ENCODE measurements around the gene PPFIBP2. TPM values are rescaled to one million over a fixed set of nuclear protein-coding genes. Genes with fewer than 3 reads are reported as not detected.

Gene PPFIBP2
- total RNA-seq, 1 donor from 2014 or later: 24.1 TPM

GRCh38 chr11:7499081-7499480 lies 14.7 kb upstream of the PPFIBP2 start:
- Histone ChIP-seq H3K4me3 (no peak overlapping the region), H3K27me3 (ENCODE audit: low read depth) (no peaks in the 10 kb centered on the region), H3K36me3 (no peaks in the 10 kb centered on the region), H3K4me1 (no peaks in the 10 kb centered on the region), H3K9me3 (no peaks in the 10 kb centered on the region), H3K27ac (no peak overlapping the region)
- DNase-seq (no peak), ATAC-seq (no peak)
- TF ChIP-seq CTCF (IDR thresholded peaks at IDR 0.05): no peak
- intact Hi-C loops (cut with DNase I): no loop called here

- Histone ChIP-seq H3K4me1 (no peaks in the 10 kb centered on the region), H3K9me3 (no peaks in the 10 kb centered on the region), H3K27ac (no peak overlapping the region), H3K36me3 (no peaks in the 10 kb centered on the region), H3K27me3 (ENCODE audit: low read depth) (no peaks in the 10 kb centered on the region), H3K4me3 (no peak overlapping the region)
- intact Hi-C loops (cut with DNase I): no loop called here
- no peak for ATAC-seq
- no peak for TF ChIP-seq CTCF (IDR thresholded peaks at IDR 0.05)
- DNase-seq: no peak
Measured at GRCh38 chr11:7500251-7500650, 13.5 kb upstream of the PPFIBP2 start.

GRCh38 chr11:7501251-7501650 lies 12.5 kb upstream of the PPFIBP2 start:
- Histone ChIP-seq H3K4me3 (no peak overlapping the region), H3K9me3 (no peaks in the 10 kb centered on the region), H3K27ac (no peak overlapping the region), H3K36me3 (no peaks in the 10 kb centered on the region), H3K4me1 (no peaks in the 10 kb centered on the region), H3K27me3 (ENCODE audit: low read depth) (no peaks in the 10 kb centered on the region)
- intact Hi-C loops (cut with DNase I): no loop called here
- no peak for DNase-seq
- TF ChIP-seq CTCF (IDR thresholded peaks at IDR 0.05): no peak
- ATAC-seq: peak in 1 of 2 donors; percentile 40

GRCh38 chr11:7501894-7502293 lies 11.9 kb upstream of the PPFIBP2 start:
- TF ChIP-seq CTCF (IDR thresholded peaks at IDR 0.05): no peak
- Histone ChIP-seq H3K36me3 (no peaks in the 10 kb centered on the region), H3K27ac (no peak overlapping the region), H3K27me3 (ENCODE audit: low read depth) (no peaks in the 10 kb centered on the region), H3K9me3 (no peaks in the 10 kb centered on the region), H3K4me1 (no peaks in the 10 kb centered on the region), H3K4me3 (no peak overlapping the region)
- intact Hi-C loops (cut with DNase I): no loop called here
- no peak for DNase-seq
- no peak for ATAC-seq

- no peak for TF ChIP-seq CTCF (IDR thresholded peaks at IDR 0.05)
- H3K4me3 ChIP-seq: no peak overlapping the region
- no peaks in the 10 kb centered on the region for H3K9me3 ChIP-seq
- intact Hi-C loops (cut with DNase I): no loop called here
- no peaks in the 10 kb centered on the region for H3K27me3 ChIP-seq (ENCODE audit: low read depth)
- DNase-seq (no peak), ATAC-seq (no peak)
- H3K36me3 ChIP-seq: no peaks in the 10 kb centered on the region
- no peak overlapping the region for H3K27ac ChIP-seq
- H3K4me1 ChIP-seq: peaks cover 4% of the 10 kb centered on the region
Measured at GRCh38 chr11:7506243-7506642, 7.6 kb upstream of the PPFIBP2 start.

- ATAC-seq: no peak
- no peak for TF ChIP-seq CTCF (IDR thresholded peaks at IDR 0.05)
- H3K27me3 ChIP-seq (ENCODE audit: low read depth): no peaks in the 10 kb centered on the region
Measured at GRCh38 chr11:7508087-7508486, 5.7 kb upstream of the PPFIBP2 start.

More at GRCh38 chr11:7508087-7508486, 5.7 kb upstream of the PPFIBP2 start:
- H3K9me3 ChIP-seq: no peaks in the 10 kb centered on the region
- no peaks in the 10 kb centered on the region for H3K36me3 ChIP-seq
- peaks cover 23% of the 10 kb centered on the region for H3K4me1 ChIP-seq
- H3K27ac ChIP-seq: no peak overlapping the region
- H3K4me3 ChIP-seq: no peak overlapping the region
- intact Hi-C loops (cut with DNase I): no loop called here
- no peak for DNase-seq
